ENCODE results near the gene NUDT16L1. TPM values are rescaled to one million over a fixed set of nuclear protein-coding genes. Genes with fewer than 3 reads are reported as not detected.

NUDT16L1 gene
- total and polyA plus RNA-seq, 12 donors, result 16.3 to 99.3 (median 51.6) TPM

GRCh38 chr16:4682616-4683254 lies 10.6 kb upstream of the NUDT16L1 start:
- peak overlapping the region in 1 of 5 donors; percentile 30 for H3K27ac ChIP-seq
- H3K9me3 ChIP-seq (replicated peaks in 1 of 3), result no peaks in the 10 kb centered on the region
- H3K4me3 ChIP-seq, result no peak overlapping the region
- H3K27me3 ChIP-seq, result no peaks in the 10 kb centered on the region
- 44 to 54% (median 52%) methylated on average over 7 to 36 of the region's 36 CpGs for WGBS, 4 donors
- no peak for TF ChIP-seq POLR2A (IDR thresholded peaks at IDR 0.05)
- TF ChIP-seq, protein P1, sequence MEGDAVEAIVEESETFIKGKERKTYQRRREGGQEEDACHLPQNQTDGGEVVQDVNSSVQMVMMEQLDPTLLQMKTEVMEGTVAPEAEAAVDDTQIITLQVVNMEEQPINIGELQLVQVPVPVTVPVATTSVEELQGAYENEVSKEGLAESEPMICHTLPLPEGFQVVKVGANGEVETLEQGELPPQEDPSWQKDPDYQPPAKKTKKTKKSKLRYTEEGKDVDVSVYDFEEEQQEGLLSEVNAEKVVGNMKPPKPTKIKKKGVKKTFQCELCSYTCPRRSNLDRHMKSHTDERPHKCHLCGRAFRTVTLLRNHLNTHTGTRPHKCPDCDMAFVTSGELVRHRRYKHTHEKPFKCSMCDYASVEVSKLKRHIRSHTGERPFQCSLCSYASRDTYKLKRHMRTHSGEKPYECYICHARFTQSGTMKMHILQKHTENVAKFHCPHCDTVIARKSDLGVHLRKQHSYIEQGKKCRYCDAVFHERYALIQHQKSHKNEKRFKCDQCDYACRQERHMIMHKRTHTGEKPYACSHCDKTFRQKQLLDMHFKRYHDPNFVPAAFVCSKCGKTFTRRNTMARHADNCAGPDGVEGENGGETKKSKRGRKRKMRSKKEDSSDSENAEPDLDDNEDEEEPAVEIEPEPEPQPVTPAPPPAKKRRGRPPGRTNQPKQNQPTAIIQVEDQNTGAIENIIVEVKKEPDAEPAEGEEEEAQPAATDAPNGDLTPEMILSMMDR (IDR thresholded peaks at IDR 0.05), result peak; percentile 34 to 75 (median 67)
- H3K4me1 ChIP-seq (replicated peaks in 1 of 2), result peaks cover 2 to 10% of the 10 kb centered on the region in 2 donors
- DNase-seq, result peak; percentile 67 to 81 (median 75)
- H3K36me3 ChIP-seq (replicated peaks in 1 of 2), result peaks cover 0 to 62% of the 10 kb centered on the region in 2 donors
- intact Hi-C loops (cut with DNase I), result loop anchor here in 1 of 2 donors (5.0 kb wide), 1 partner anchor 55 kb away; no protein-coding TSS in a partner anchor

GRCh38 chr16:4683255-4684057 lies 9.9 kb upstream of the NUDT16L1 start:
- Histone ChIP-seq H3K27me3 (no peaks in the 10 kb centered on the region), H3K4me3 (no peak overlapping the region), H3K36me3 (replicated peaks in 1 of 2) (peaks cover 0 to 59% of the 10 kb centered on the region in 2 donors), H3K4me1 (replicated peaks in 1 of 2) (peaks cover 6 to 15% of the 10 kb centered on the region in 2 donors), H3K27ac (peak overlapping the region in 1 of 5 donors; percentile 30), H3K9me3 (replicated peaks in 1 of 3) (no peaks in the 10 kb centered on the region)
- DNase-seq, result no peak
- 74 to 78% (median 77%) methylated on average over 10 to 17 of the region's 17 CpGs for WGBS, 4 donors
- TF ChIP-seq POLR2A (IDR thresholded peaks at IDR 0.05), result no peak
- TF ChIP-seq, protein P1 (IDR thresholded peaks at IDR 0.05), result peak in 1 of 6 experiments; percentile 22
- intact Hi-C loops (cut with DNase I), result loop anchor here in 1 of 2 donors (5.0 kb wide), 1 partner anchor 56 kb away; no protein-coding TSS in a partner anchor

DNA sequence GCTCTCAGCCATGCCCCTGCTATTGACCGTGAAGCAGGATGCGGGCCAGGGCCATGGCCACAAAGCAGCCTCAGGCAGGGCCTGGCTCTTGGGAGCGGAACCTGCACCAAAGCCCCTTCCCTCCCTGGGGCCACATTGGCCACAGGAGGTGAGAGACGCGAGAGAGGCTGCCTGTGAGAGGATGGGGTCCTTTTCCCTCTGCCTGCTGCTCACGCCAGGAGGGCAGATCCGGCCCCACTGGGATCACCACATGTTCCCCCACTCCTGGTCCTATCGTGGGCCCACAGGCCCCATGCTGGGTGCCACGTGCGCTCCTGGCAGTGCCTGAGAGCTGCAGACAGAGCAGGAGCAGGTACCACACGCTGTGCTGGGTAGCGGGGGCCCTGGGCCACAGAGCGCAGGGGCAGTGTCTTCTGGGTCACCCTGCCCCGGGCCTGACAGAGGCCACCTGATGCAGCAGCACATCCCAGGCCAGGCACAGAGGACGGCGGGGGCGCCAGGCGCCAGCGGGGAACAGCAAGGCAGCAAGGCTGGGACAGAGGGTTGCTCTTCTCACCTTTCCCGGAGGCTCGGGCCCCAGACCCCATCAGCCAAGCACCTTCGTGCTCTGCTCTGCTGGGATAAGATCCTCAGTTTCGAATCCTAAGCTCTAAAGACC lies 9.2 kb upstream of the NUDT16L1 start:
- 91 to 94% (median 91%) methylated on average over 2 to 23 of the region's 23 CpGs for WGBS, 4 donors
- Histone ChIP-seq H3K9me3 (replicated peaks in 1 of 3) (no peaks in the 10 kb centered on the region), H3K4me3 (no peak overlapping the region), H3K27me3 (no peaks in the 10 kb centered on the region), H3K27ac (no peak overlapping the region), H3K4me1 (replicated peaks in 1 of 2) (peaks cover 7 to 15% of the 10 kb centered on the region in 2 donors), H3K36me3 (replicated peaks in 1 of 2) (peaks cover 0 to 62% of the 10 kb centered on the region in 2 donors)
- intact Hi-C loops (cut with DNase I), result loop anchor here in 1 of 2 donors (5.0 kb wide), 1 partner anchor 57 kb away; no protein-coding TSS in a partner anchor
- TF ChIP-seq POLR2A (IDR thresholded peaks at IDR 0.05), result no peak
- TF ChIP-seq, protein P1 (IDR thresholded peaks at IDR 0.05), result no peak
- peak in 2 of 7 donors; percentile 11 to 27 for DNase-seq

DNA sequence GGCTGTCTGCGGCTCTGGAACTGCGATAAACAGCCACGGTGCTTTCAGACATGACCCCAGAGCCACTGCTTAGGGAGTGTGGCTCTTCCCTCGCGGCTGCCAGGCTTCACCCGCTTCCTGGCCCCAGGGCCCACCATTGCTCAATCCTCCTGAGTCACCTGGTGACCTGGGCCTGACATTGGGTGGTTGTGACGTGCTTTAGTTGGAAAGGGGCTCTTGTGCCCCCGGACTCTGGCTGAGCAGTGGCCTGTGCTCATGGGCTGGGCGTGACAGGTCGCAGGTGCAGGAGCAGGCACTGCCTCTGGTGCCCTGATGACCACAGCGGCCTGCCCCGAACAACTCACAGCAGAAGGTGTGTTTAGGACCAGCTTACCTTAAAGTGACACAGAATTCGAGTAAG lies 8.6 kb upstream of the NUDT16L1 start:
- WGBS, 4 donors, result 80 to 90% (median 83%) methylated on average over 10 to 13 of the region's 13 CpGs
- Histone ChIP-seq H3K4me3 (no peak overlapping the region), H3K9me3 (replicated peaks in 1 of 3) (no peaks in the 10 kb centered on the region), H3K27ac (no peak overlapping the region), H3K4me1 (replicated peaks in 1 of 2) (peaks cover 7 to 15% of the 10 kb centered on the region in 2 donors), H3K36me3 (replicated peaks in 1 of 2) (peaks cover 0 to 60% of the 10 kb centered on the region in 2 donors), H3K27me3 (no peaks in the 10 kb centered on the region)
- intact Hi-C loops (cut with DNase I), result loop anchor here in 1 of 2 donors (5.0 kb wide), 1 partner anchor 57 kb away; no protein-coding TSS in a partner anchor
- TF ChIP-seq, protein P1 (IDR thresholded peaks at IDR 0.05), result no peak
- DNase-seq, result no peak

All from adrenal gland (tissue), 12 donors.